ENCODE measurements around the gene STK10. TPM values are rescaled to one million over a fixed set of nuclear protein-coding genes. Genes with fewer than 3 reads are reported as not detected.

Gene STK10
- total and polyA plus RNA-seq, 2 donors (not counting 1 experiment from before 2014, with no cell fraction given), result 97.9 to 253 TPM

DNA sequence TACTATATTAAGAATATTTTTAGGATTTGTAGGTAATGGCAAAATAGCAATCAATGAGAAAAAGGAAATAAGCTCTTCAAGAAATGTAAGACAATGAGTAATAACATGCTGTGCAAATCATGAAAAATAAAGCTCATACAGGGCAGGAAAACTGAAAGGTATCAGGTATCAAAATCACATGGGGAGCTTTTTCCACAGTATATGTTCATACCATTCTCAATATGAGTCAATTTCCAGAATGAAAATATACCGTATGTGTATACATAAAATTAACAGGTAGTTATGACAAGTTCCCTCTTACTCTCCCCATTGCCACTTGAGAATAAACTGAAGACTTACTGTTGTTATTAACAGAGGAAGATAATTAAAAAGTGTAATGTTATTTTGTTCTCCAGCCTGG is 41.9 kb upstream of the STK10 start:
- DNase-seq (no peak), ATAC-seq (ENCODE audit: low read depth) (no peak)
- no peak overlapping the region for H3K4me2 ChIP-seq (replicated peaks; ENCODE audit: low read depth, low read length, poor library complexity, severe bottlenecking)
- ChIA-PET CTCF (no interaction called here), POLR2A (no interaction called here)
- WGBS (ENCODE audit: insufficient coverage), result no CpG with 5 or more reads among the region's 1 CpG
- H3K4me1 Mint-ChIP-seq, result no peaks in the 10 kb centered on the region
- no peak overlapping the region for H2AFZ ChIP-seq (ENCODE audit: insufficient read depth, low read depth, low read length, poor library complexity, severe bottlenecking)
- H3K9me3 ChIP-seq (ENCODE audit: control extremely low read depth in 1 of 3, control insufficient read depth in 2 of 3, insufficient read depth in 1 of 3, low read length in 2 of 3), result no peaks in the 10 kb centered on the region
- no peak overlapping the region for H3K4me3 ChIP-seq (ENCODE audit: control extremely low read depth in 1 of 5, extremely low read depth in 1 of 5, insufficient read depth in 1 of 5, low read depth in 2 of 5, low read length in 4 of 5)
- no peaks in the 10 kb centered on the region for H3K27me3 ChIP-seq (replicated peaks in 1 of 4; ENCODE audit: control extremely low read depth in 1 of 4, control insufficient read depth in 3 of 4, insufficient read depth in 4 of 4, low read length in 3 of 4)
- no peaks in the 10 kb centered on the region for H3K27me3 Mint-ChIP-seq
- H3K36me3 ChIP-seq (replicated peaks in 1 of 2; ENCODE audit: control extremely low read depth in 1 of 2, control insufficient read depth in 1 of 2, extremely low read depth in 1 of 2, insufficient read depth in 2 of 2, low read length in 1 of 2), result peaks cover 1 to 17% of the 10 kb centered on the region in 2 experiments
- intact Hi-C loops (cut with micrococcal nuclease), result no loop called here
- no peaks in the 10 kb centered on the region for H3K9me3 Mint-ChIP-seq (ENCODE audit: insufficient read depth)
- no peaks in the 10 kb centered on the region for H3K79me2 ChIP-seq (ENCODE audit: control insufficient read depth, insufficient read depth, low read length)
- H3K4me1 ChIP-seq (ENCODE audit: control insufficient read depth in 2 of 2, insufficient read depth in 2 of 2, low read length in 2 of 2), result no peaks in the 10 kb centered on the region
- no peaks in the 10 kb centered on the region for H4K20me1 ChIP-seq (ENCODE audit: control insufficient read depth, insufficient read depth, low read length, poor library complexity, severe bottlenecking)
- no peak overlapping the region for H3K4me3 Mint-ChIP-seq
- H3K27ac ChIP-seq (ENCODE audit: low read length in 2 of 2), result no peak overlapping the region
- no peak for TF ChIP-seq EZH2 (IDR thresholded peaks at IDR 0.05; ENCODE audit: borderline replicate concordance, insufficient read depth, low read depth, low read length, poor library complexity, severe bottlenecking)
- TF ChIP-seq, protein P1, sequence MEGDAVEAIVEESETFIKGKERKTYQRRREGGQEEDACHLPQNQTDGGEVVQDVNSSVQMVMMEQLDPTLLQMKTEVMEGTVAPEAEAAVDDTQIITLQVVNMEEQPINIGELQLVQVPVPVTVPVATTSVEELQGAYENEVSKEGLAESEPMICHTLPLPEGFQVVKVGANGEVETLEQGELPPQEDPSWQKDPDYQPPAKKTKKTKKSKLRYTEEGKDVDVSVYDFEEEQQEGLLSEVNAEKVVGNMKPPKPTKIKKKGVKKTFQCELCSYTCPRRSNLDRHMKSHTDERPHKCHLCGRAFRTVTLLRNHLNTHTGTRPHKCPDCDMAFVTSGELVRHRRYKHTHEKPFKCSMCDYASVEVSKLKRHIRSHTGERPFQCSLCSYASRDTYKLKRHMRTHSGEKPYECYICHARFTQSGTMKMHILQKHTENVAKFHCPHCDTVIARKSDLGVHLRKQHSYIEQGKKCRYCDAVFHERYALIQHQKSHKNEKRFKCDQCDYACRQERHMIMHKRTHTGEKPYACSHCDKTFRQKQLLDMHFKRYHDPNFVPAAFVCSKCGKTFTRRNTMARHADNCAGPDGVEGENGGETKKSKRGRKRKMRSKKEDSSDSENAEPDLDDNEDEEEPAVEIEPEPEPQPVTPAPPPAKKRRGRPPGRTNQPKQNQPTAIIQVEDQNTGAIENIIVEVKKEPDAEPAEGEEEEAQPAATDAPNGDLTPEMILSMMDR (IDR thresholded peaks at IDR 0.05), result no peak
- no peak overlapping the region for H3K27ac Mint-ChIP-seq
- no peak overlapping the region for H3K9ac ChIP-seq (ENCODE audit: low read length)

DNA sequence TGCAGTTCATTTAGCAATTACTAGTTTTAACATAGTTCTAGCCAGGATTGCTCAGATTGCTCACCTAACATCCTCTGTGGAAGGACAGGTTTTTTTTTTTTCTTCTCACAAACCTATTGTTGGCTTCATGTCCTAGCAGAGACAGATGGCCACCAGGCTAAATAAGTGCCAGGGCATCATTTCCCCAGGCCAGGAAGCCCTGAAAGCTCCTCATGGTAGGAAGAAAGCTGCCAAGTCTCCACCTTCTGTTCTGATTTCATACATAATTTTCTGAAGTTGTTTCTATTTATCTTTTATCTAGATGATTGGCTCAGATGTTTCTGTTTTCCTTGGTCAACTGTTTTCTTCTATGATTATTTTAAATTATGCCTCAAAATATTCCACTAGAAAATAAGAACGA is 37.0 kb upstream of the STK10 start:
- no peak overlapping the region for H2AFZ ChIP-seq (ENCODE audit: insufficient read depth, low read depth, low read length, poor library complexity, severe bottlenecking)
- intact Hi-C loops (cut with micrococcal nuclease), result no loop called here
- H3K4me2 ChIP-seq (replicated peaks; ENCODE audit: low read depth, low read length, poor library complexity, severe bottlenecking), result no peak overlapping the region
- no peak overlapping the region for H3K9ac ChIP-seq (ENCODE audit: low read length)
- H3K27me3 ChIP-seq (replicated peaks in 1 of 4; ENCODE audit: control extremely low read depth in 1 of 4, control insufficient read depth in 3 of 4, insufficient read depth in 4 of 4, low read length in 3 of 4), result no peaks in the 10 kb centered on the region
- WGBS (ENCODE audit: insufficient coverage), result no CpG with 5 or more reads among the region's 1 CpG
- TF ChIP-seq, protein P1 (IDR thresholded peaks at IDR 0.05), result no peak
- no peak for TF ChIP-seq EZH2 (IDR thresholded peaks at IDR 0.05; ENCODE audit: borderline replicate concordance, insufficient read depth, low read depth, low read length, poor library complexity, severe bottlenecking)
- H3K79me2 ChIP-seq (ENCODE audit: control insufficient read depth, insufficient read depth, low read length), result no peaks in the 10 kb centered on the region
- H3K4me1 ChIP-seq (ENCODE audit: control insufficient read depth in 2 of 2, insufficient read depth in 2 of 2, low read length in 2 of 2), result peaks cover 3 to 4% of the 10 kb centered on the region in 2 donors
- CTCF ChIA-PET, result interaction anchor here (0.7 kb wide), 1 partner anchor 318 kb away, joined by 5 read pairs; no protein-coding TSS in a partner anchor
- H4K20me1 ChIP-seq (ENCODE audit: control insufficient read depth, insufficient read depth, low read length, poor library complexity, severe bottlenecking), result no peaks in the 10 kb centered on the region
- POLR2A ChIA-PET, result no interaction called here
- H3K27ac Mint-ChIP-seq, result no peak overlapping the region
- ATAC-seq (ENCODE audit: low read depth), result no peak
- H3K4me3 ChIP-seq (ENCODE audit: control extremely low read depth in 1 of 5, extremely low read depth in 1 of 5, insufficient read depth in 1 of 5, low read depth in 2 of 5, low read length in 4 of 5), result no peak overlapping the region
- no peak for DNase-seq
- H3K27me3 Mint-ChIP-seq, result no peaks in the 10 kb centered on the region
- no peak overlapping the region for H3K4me3 Mint-ChIP-seq
- H3K9me3 Mint-ChIP-seq (ENCODE audit: insufficient read depth), result no peaks in the 10 kb centered on the region
- H3K4me1 Mint-ChIP-seq, result peaks cover 10% of the 10 kb centered on the region
- peaks cover 1 to 16% of the 10 kb centered on the region in 2 experiments for H3K36me3 ChIP-seq (replicated peaks in 1 of 2; ENCODE audit: control extremely low read depth in 1 of 2, control insufficient read depth in 1 of 2, extremely low read depth in 1 of 2, insufficient read depth in 2 of 2, low read length in 1 of 2)
- H3K9me3 ChIP-seq (ENCODE audit: control extremely low read depth in 1 of 3, control insufficient read depth in 2 of 3, insufficient read depth in 1 of 3, low read length in 2 of 3), result no peaks in the 10 kb centered on the region
- H3K27ac ChIP-seq (ENCODE audit: low read length in 2 of 2), result no peak overlapping the region
